Dedifferentiated amniotic fluid mesenchymal stem cell (primary cell): Measurements from ENCODE around the gene FBXO42.
A peak's percentile ranks its signal among the peaks of the same experiment; 100 is the strongest.
"Not testable (repeated sequence)": the region's sequence is repeated elsewhere in the genome, so short reads cannot be mapped to it uniquely, and the experiment has no call there.

Experiments
- DNase-seq: peaks from one replicate; pipeline ENCODE4 v3.0.0-alpha.2; 2016; ENCODE audit errors: extremely low spot score

Gene FBXO42

GRCh38 chr1:16244650-16245285 lies 107.5 kb downstream of the FBXO42 start:
- no peak for DNase-seq

- peak; percentile 88 for DNase-seq
These were observed 108.2 kb downstream of the FBXO42 start for GRCh38 chr1:16243936-16244649.

GRCh38 chr1:16243215-16243610 lies 109.1 kb downstream of the FBXO42 start:
- no peak for DNase-seq

DNA sequence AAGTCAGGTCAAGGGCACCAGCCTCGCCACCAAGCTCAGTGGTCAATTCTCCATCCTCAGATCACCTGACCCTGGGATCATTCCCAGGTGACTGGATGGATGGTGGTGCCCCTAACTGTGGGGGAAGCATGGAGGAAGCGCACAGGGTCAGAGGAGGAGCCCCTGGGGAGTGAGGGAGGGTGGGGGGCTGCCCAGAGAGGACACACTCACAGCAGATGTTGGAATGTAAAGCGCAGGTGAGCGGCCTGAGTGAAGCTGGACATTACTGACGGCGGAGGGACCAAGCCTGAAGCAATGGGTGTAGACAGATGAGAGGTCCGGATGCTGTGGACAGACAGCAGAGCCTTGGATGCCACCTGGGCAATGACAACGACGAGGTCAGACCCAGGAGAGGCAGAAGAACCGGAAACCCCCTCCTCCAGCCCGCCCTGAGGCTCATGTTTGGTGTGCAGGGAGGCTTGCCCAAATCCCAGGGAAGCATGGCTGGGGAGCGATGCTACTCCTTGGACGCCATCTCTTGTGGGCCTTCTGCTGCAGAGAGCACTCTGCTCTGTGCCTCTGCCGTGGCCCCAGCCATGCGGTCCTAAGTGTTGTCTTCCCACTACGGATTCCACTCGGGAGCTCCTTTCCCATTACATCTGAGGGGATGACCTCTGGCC lies 109.6 kb downstream of the FBXO42 start:
- no peak for DNase-seq

DNA sequence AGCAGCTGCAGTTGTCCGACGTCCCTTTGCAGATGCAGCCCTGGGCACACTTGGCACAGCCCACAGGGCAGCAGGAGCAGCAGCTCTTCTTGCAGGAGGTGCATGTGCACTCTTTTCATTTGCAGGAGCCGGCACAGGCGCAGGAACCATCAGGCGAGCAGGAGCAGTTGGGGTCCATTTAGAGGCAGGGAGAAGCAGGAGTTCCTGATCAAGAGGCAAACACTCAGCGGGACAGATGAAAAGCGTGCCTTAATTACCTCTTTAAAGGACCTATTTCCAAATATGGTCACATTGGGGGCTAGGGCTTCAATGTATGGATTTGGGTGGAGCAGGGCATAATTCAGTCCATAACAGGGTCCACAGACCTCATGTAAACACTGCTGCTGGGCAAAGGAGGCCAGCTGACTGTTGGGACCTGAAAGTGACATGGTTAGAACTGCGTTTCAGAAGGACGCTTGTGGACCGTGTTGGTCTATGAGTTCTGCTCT lies 111.0 kb downstream of the FBXO42 start:
- DNase-seq: no peak

GRCh38 chr1:16239972-16240491 lies 112.2 kb downstream of the FBXO42 start:
- DNase-seq: no peak

DNA sequence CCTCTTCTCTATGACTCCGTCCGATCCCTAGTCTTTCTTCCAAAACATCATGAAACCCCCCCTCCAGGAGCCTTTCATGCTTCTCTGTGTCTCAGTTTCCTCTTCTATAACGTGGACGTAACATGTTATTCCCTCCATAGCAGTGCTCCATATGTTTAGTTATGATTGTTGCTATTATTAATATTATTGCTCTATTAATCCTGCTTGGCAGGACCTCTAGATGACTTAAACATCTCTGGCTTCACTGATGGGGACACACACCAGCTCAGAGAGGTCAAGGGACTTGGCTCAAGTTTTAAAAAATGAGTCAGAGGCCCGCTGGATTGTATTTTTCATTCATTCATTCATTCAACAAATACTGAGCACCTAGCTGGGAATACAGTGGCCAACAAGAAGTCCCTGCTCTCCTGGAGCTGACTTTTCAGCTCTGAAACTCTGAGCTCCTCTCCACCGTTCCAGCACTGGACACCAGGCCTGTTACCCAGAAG lies 114.9 kb downstream of the FBXO42 start:
- no peak for DNase-seq

DNA sequence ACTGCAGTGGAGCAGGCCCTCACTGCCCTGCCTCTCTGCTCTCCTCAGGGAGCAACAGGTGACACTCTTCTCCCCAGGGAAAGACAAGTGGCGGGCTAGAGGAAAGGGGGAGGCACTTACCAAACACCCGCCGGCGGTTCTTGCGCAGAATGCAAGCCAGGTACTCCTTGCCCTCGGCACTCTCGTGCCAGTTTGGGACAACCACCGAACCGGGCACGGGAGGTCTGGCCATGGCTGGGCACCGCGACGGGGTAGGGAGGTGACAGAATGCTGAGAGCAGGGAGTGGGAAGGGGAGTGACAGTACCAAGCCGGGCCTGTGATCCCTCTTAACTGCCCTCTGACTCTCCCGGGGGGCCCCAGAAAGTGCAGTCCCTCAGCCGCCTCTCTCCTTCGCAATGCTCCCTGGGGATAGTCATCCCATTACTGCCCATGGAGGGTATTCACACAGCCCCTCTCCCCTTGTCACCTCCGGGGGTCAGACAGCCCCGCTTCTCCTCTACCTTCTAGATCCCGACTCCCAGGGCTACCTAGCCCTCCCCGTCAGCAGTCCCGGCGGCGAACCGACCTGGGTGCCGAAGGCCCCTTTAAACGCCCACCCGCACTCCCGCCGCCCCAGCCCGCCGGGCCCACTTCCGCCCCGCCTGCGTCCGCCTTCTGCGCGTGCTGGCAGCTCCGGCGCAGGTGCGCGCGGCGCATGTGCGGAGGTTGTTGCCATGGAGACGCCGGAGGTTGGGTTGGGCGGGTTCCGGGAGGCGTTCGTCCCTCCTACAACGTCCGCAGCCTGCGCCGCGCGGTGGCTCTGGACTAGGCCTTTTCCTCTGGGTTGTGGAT lies 115.6 kb downstream of the FBXO42 start, which contains the start of gene CPLANE2:
TSS of gene CPLANE2 (minus strand) at position 673 of the 832 bp plus-strand sequence. CDS start at position 232, 441 bp downstream.
- DNase-seq: peak; percentile 86

- DNase-seq: no peak
These were observed 116.3 kb downstream of the FBXO42 start for GRCh38 chr1:16235944-16236510.

DNA sequence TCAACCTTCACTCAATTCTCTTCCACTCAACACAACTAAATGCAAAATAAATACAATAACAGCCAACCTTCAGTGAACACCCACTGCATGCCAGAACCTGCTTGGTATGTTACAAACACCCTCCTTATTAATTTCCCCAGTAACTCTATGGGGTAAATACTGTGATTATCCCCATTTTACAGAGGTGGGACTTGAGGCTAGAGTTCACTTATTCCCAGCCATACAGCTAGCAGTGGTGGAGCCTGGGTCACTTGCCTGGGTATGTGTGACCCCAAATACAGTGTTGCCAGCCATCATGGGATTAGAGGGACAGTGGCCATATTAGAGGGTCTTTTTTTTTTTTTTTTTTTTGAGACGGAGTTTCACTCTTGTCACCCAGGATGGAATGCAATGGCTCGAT lies 116.9 kb downstream of the FBXO42 start:
- no peak for DNase-seq

DNA sequence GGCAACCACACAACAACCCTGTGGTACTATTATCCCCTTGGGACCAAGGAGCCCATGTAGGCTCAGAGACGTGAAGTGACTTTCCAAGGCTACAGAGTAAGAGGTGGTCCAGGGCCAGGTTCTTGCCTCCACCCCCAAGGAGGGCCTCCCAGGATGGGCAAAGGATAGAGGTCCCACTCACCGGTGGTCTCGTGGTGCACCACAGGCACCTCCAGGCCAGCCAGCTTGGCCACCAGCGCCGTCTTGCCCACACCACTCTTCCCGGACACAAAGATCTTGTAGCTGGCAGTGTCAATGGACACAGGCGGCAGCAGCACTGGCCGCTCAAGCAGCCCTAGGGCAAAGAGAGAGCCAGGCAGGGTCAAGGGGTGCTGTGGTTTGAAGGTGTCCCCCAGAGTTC lies 118.8 kb downstream of the FBXO42 start:
- no peak for DNase-seq

DNA sequence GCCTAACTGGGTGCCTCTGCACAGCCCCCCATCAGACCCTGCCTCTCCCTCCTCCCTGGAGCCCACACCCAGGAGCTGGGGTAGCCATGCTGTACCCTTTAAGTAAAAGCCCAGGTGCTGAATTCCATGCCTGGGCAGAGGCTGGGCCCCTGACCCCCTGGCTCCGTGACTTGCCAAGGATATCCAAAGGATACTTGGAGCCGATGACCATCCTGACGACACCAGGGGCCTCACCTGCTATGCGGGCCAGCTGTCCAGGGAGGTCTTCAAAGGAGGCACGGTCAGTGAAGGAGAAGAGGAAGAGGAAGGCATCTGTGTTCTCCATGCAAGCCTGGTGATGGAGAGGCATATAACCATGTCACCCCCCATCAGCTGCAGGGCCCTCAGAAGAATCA lies 120.0 kb downstream of the FBXO42 start:
- no peak for DNase-seq

DNA sequence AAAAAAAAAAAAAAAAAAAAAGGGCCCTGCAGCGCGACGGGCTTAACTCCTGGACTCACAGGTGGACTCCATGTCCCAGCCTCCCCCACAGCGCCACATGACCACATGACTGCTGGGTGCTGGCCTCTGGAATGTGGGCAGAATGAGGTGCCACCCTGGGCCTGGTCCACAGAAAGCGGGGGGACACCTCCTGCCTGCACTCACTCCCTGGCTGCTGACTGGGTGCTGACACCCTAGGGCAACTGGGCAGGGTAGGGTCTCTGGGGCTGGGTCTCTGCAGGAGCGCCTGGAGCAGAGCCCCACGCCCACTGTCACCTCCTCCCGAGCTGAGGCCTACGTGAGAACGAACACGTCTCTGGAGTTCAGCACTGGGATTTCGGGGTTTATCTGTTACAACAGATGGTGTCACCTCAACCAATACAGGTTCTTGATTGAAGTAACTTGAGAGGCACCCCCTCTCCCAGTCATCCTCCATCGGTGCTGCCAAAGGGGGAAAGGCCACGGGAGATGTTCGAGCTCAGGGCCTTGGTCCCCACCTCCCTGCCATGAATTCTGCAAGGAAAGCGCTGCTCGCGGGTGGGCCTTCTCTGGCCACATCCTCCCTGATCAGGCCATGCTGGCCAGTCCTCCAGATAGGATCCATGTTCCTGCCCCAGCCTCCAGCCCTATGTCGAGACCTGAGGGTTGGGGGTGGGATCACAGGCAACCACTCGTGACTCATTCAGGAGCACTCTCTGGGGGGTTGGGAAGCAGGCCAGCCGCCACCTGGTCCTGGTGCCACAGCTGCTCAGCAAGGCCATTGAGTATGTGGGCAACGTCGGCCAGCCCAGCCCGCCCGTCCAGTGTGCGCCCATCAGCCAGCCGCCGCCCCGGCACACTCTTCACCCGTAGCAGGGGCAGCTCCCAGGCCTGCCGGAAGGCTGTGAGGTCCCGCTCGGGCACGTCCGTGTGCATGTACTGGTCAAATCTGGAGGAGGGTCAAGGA lies 120.7 kb downstream of the FBXO42 start:
- DNase-seq: no peak

- no peak for DNase-seq
These were observed 121.5 kb downstream of the FBXO42 start for GRCh38 chr1:16230744-16231143.

DNA sequence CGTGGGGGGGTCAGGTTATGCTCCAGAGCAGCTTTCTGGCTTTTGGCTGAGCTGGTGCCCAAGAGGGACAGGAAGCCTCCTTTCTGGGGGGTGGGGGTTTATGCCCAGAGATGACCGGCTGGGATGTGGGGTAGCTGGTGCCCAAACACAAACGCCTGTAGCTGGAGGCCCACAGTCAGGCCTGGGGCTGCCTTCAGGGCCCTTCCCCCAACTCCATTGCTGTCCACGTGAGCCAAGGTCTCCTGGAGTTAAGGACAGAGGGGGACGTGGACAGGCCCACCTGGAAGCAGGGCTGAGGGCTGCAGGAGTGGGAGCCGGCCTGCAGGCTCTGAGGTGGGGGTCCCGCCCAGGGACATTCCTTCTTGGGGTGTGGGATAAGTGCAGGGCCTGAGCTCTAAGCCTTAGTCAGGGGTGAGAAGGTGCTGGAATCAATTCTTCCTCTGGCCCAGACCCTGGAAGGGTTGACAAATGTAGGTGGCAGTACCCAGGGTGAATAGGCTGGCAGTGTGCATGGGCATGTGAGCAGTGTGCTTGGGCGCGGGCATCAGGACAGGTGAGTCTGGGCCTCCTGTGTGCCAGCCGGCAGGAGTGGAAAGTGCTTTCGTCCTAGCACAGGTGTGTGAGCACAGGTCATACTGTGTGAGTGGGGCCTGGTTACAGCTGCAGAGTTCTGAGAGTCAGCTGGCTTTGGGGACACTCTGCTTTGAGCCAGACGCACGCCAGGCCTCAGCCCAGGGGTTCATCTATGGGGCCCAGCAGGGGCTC lies 122.1 kb downstream of the FBXO42 start:
- no peak for DNase-seq

GRCh38 chr1:16226490-16227179 lies 125.6 kb downstream of the FBXO42 start:
- no peak for DNase-seq

DNA sequence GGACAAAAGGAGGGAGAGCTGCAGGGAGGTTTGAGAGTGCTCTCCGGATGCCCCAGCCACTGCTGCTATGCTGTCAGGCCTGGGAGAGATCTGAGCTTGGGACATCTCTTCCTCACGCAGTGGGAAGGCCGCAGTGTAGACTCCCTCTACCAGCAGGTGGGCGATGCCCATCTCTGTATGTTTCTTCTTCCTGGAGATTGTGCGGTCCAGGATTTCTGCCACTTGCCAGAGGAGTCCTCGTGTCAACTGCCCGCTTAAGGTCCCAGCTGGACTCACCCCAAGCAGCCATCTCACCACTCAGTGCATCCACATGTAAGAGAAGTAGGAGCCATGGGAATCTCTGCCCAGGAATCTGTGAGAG lies 126.2 kb downstream of the FBXO42 start:
- DNase-seq: no peak

GRCh38 chr1:16224472-16224871 lies 127.8 kb downstream of the FBXO42 start:
- no peak for DNase-seq

DNA sequence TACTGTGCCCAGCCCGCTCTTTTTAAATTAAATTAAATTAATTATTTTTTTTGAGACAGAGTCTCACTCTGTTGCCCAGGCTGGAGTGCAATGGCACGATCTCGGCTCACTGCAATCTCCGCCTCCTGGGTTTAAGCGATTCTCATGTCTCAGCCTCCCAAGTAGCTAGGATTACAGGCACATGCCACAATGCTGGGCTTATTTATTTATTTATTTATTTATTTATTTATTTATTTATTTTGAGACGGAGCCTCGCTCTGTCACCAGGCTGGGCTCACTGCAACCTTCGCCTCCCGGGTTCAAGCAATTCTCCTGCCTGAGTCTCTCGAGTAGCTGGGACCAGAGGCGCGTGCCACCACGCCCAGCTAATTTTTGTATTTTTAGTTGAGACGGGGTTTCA lies 129.6 kb downstream of the FBXO42 start:
- not testable (repeated sequence) for DNase-seq
